Heart right ventricle (tissue), 16 donors: ENCODE results near the gene SLC25A53. TPM values are rescaled to one million over a fixed set of nuclear protein-coding genes. Genes with fewer than 3 reads are reported as not detected.

Source experiments
- ATAC-seq, 8 donors: fragments of 200-7000 bp; cut with Tn5 transposase; one replicate each; pipeline ENCODE4 v1.9.1; 2020; ENCODE audit warnings: mild to moderate bottlenecking in 8 of 8, moderate library complexity in 8 of 8, moderate number of reproducible peaks in 1 of 8
- DNase-seq, 2 donors: peaks; one replicate each; pipeline ENCODE4 v3.0.0-alpha.2; 2020
- H3K27ac ChIP-seq, 10 donors: fragments of 200-600 bp; sonication (generic) in 2 of 10; one replicate each; pipeline versions ENCODE4 v1.5.0 to v1.8.0; 2020 to 2022; ENCODE audit warnings: mild to moderate bottlenecking in 3 of 10
- H3K27me3 ChIP-seq, 7 donors: fragments of 200-600 bp; one replicate each; pipeline ENCODE4 v1.8.0; 2021 to 2022; ENCODE audit warnings: mild to moderate bottlenecking in 2 of 7
- H3K36me3 ChIP-seq, 9 donors: fragments of 200-600 bp; sonication (generic) in 1 of 9; one replicate each; pipeline versions ENCODE4 v1.5.0 to v1.8.0; 2020 to 2022; ENCODE audit warnings: mild to moderate bottlenecking in 2 of 9
- H3K4me1 ChIP-seq, 9 donors: fragments of 200-600 bp; sonication (generic) in 1 of 9; one replicate each; pipeline versions ENCODE4 v1.5.0 to v1.8.0; 2020 to 2022; ENCODE audit warnings: mild to moderate bottlenecking in 4 of 9
- H3K4me3 ChIP-seq, 10 donors: fragments of 200-600 bp; sonication (generic) in 2 of 10; one replicate each; pipeline versions ENCODE4 v1.5.0 to v1.8.0; 2020 to 2022; ENCODE audit warnings: mild to moderate bottlenecking in 7 of 10, moderate library complexity in 2 of 10
- H3K9me3 ChIP-seq, 11 donors: fragments of 200-600 bp in 10 of 11; sonication (generic) in 2 of 11; one replicate each; pipeline versions ENCODE4 v1.5.0 to v1.8.0; 2013 to 2022; ENCODE audit warnings: mild to moderate bottlenecking in 2 of 11, control low read depth in 1 of 11, moderate library complexity in 1 of 11
- WGBS, 2 donors: extraction: QIAGEN DNeasy Blood & Tissue Kit; methylation state at CpG; one replicate each; pipeline ENCODE4 v1.1.7; 2013; ENCODE audit warnings: inconsistent platforms in 1 of 2; 5-methylcytosine and 5-hydroxymethylcytosine counted together
- intact Hi-C, 10 donors: fragments of 100-400 bp; cut with DNase I; formaldehyde crosslinking; loops; one replicate each; pipeline versions ENCODE4 v1.11.1 to v1.14.2; 2022
- polyA plus RNA-seq, 2 donors: library from polyadenylated mRNA; stranded (reverse); fragments of 200-250 nt; gene quantifications; one replicate each; pipeline ENCODE4 v1.2.3, GENCODE V29; 2013
- total RNA-seq, 10 donors: library from RNA; stranded (reverse); fragmentation: NEBNext Ultra II Directional in 3 of 10; extraction: Animal tissue kit (Norgen Biotek cat#: 25700) in 3 of 10; gene quantifications; one replicate each; pipeline versions ENCODE4 v1.2.1 to v1.2.4, GENCODE V29; 2021 to 2023
- TF ChIP-seq, protein P1 (sequence below), 9 donors: fragments of 200-600 bp; sonication (generic) in 2 of 9; IDR thresholded peaks; one replicate each; pipeline versions ENCODE4 v1.5.0 to v1.8.0; 2021 to 2022; ENCODE audit warnings: antibody characterized with exemption in 9 of 9, mild to moderate bottlenecking in 5 of 9, moderate library complexity in 1 of 9
- donor health status: Arrhythmogenic right ventricular cardiomyopathy.
- donor health status: ischemic (EF 13 %, LVEDD 7.1; RV severe dilation, severe dysfunction).
- donor health status: healthy with polysubstance abuse.
- donor health status: DM: no; HTN: yes; CAD: no.
- donor health status: DM: no; HTN: no; CAD: no.
- donor health status: ischemic (EF 25% LVEDD 6.9; RV normal size, moderate dysfunction).
- donor health status: ischemic (EF 25% LVEDD 5.7; RV mildly dilated, moderate dysfunction).
- donor health status: healthy.
- donor health status: DM: yes; HTN: yes; CAD: no.
- donor health status: Ischemic cardiomyopathy.
- donor health status: ischemic (EF 35%, LVEDD 5.7; RV mildly dilated, moderate dysfunction).
- donor health status: nonischemic (EF 11% LVEDD 7.7; RV severe dilation, severe dysfunction).
- donor health status: DM: yes; HTN: yes; CAD: no.
- donor health status: PGD.
- donor health status: ischemic (EF 29% LVEDD 5.4; RV normal size, mild dysfunction).
- donor health status: nonischemic (EF 23%, LVEDD 6.1; RV moderate dilation, normal function).

SLC25A53 gene
- total and polyA plus RNA-seq, 12 donors = 4.2 to 15.6 (median 11.2) TPM

DNA sequence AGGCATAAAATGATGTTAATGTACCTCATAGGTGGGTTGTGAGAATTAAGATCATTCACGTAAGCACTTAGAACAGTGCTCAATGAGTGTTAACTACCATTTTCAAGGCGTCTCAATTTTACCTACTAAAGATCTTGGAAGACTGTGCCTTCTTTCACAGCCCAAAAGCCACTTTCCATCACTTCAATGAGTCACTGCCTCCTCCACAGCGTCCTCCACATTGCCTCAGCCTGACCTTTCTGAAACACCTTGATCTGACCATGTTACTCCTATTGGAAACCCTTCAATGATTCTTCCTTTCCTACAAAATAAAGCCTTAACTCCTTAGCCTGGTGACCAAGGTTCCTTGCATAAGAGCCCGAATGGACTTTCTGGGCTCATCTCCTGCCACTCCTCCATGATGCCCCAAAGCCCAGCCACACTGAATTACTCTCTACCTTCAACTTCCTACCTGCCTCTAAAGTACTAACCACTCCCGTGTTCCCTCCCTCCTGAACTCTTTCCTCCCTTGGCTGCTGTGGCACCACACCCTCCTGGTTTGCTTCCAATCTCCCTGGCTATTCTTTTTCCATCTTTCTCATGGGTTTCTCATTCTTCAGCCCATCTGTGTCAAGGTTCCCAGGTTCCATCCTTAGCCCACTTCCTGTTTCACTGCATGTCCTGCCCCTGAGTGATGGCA, 22.1 kb downstream of the SLC25A53 start:
- no peak overlapping the region for H3K4me3 ChIP-seq
- H3K4me1 ChIP-seq = peaks cover 0 to 10% (median 0%) of the 10 kb centered on the region in 9 donors
- H3K9me3 ChIP-seq = no peaks in the 10 kb centered on the region
- H3K36me3 ChIP-seq = peaks cover 0 to 14% (median 0%) of the 10 kb centered on the region in 9 donors
- TF ChIP-seq, protein P1, sequence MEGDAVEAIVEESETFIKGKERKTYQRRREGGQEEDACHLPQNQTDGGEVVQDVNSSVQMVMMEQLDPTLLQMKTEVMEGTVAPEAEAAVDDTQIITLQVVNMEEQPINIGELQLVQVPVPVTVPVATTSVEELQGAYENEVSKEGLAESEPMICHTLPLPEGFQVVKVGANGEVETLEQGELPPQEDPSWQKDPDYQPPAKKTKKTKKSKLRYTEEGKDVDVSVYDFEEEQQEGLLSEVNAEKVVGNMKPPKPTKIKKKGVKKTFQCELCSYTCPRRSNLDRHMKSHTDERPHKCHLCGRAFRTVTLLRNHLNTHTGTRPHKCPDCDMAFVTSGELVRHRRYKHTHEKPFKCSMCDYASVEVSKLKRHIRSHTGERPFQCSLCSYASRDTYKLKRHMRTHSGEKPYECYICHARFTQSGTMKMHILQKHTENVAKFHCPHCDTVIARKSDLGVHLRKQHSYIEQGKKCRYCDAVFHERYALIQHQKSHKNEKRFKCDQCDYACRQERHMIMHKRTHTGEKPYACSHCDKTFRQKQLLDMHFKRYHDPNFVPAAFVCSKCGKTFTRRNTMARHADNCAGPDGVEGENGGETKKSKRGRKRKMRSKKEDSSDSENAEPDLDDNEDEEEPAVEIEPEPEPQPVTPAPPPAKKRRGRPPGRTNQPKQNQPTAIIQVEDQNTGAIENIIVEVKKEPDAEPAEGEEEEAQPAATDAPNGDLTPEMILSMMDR (IDR thresholded peaks at IDR 0.05) = no peak
- WGBS, 2 donors = 91 to 96% methylated on average over 5 of the region's 5 CpGs
- intact Hi-C loops = loop anchor here in 6 of 10 donors (2.0 to 10.0 kb wide), 3 partner anchors 36 to 290 kb away; no protein-coding TSS in a partner anchor
- peaks cover 0 to 30% (median 0%) of the 10 kb centered on the region in 7 donors for H3K27me3 ChIP-seq
- ATAC-seq (no peak), DNase-seq (no peak)
- H3K27ac ChIP-seq = no peak overlapping the region

DNA sequence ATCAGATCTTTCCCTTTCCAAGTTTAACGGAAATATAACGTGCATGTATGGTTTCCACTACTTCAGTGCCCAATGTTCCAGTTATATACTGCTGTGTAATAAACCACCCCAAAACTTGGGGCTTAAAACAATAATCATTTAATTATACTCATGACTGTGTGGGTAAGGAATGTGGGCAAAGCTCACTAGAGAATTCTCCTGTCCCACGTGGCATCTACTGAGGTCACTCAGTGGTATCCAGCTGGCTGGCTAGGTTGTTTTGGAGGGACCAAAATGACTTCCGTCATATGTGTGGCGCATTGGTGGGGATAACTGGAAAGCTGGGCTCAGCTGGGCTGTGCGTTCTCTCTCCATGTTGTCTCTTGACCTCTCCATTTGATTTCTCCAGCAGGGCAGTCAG, 26.0 kb downstream of the SLC25A53 start:
- Histone ChIP-seq H3K36me3 (peaks cover 0 to 22% (median 0%) of the 10 kb centered on the region in 9 donors), H3K4me3 (no peak overlapping the region), H3K27me3 (peaks cover 0 to 35% (median 0%) of the 10 kb centered on the region in 7 donors), H3K27ac (no peak overlapping the region), H3K4me1 (peaks cover 0 to 5% (median 0%) of the 10 kb centered on the region in 9 donors), H3K9me3 (no peaks in the 10 kb centered on the region)
- intact Hi-C loops = loop anchor here in 5 of 10 donors (10.0 kb wide), 1 partner anchor 286 kb away; no protein-coding TSS in a partner anchor
- no peak for DNase-seq
- TF ChIP-seq, protein P1 (IDR thresholded peaks at IDR 0.05) = no peak
- no peak for ATAC-seq
- 85 to 92% methylated on average over 6 of the region's 6 CpGs for WGBS, 2 donors

DNA sequence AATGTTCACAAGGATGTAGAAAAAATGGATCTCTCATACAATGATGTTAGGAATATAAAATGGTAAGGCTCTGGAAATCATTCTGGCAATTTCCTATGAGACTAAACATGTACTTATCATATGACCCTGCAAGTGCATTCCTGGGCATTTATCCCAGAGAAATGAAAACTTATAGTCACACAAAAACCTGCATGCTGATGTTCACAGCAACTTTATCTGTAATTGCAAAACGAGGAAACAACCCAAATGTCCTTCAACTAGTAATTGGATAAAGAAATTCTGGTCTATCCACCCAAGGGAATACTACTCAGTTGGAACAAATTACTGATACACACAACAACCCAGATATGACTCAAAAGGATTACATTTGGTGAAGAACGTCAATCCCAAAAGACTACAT, 30.0 kb downstream of the SLC25A53 start:
- ATAC-seq (no peak), DNase-seq (no peak)
- no peak overlapping the region for H3K27ac ChIP-seq
- 49 to 59% methylated on average over 2 of the region's 2 CpGs for WGBS, 2 donors
- H3K9me3 ChIP-seq = no peaks in the 10 kb centered on the region
- H3K27me3 ChIP-seq = peaks cover 0 to 18% (median 0%) of the 10 kb centered on the region in 7 donors
- intact Hi-C loops = no loop called here
- no peak overlapping the region for H3K4me3 ChIP-seq
- peaks cover 0 to 26% (median 0%) of the 10 kb centered on the region in 9 donors for H3K36me3 ChIP-seq
- H3K4me1 ChIP-seq = peaks cover 0 to 3% (median 0%) of the 10 kb centered on the region in 9 donors
- TF ChIP-seq, protein P1 (IDR thresholded peaks at IDR 0.05) = no peak

DNA sequence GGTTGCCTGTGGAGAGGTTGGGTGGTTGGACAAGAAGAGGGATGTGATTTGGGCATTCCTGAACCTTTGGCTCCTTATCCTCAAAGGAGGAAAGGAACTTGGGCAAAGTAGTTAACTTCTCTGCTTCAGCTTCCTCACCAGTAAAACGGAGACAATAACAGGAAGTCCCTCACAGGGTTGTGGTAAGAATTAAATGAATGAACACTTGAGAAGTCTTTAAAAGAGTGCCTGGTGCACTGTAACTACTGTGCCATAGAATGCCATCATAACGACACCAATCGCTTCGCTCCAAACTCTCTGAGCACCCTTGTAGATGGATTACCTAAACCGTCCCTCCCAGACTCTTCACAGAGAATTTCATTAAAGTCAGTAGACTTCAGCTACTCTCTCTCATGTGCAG, 34.0 kb downstream of the SLC25A53 start:
- TF ChIP-seq, protein P1 (IDR thresholded peaks at IDR 0.05) = no peak
- H3K9me3 ChIP-seq = no peaks in the 10 kb centered on the region
- ATAC-seq = no peak
- H3K4me1 ChIP-seq = peaks cover 0 to 3% (median 0%) of the 10 kb centered on the region in 9 donors
- H3K4me3 ChIP-seq = no peak overlapping the region
- H3K27ac ChIP-seq = no peak overlapping the region
- H3K36me3 ChIP-seq = peaks cover 0 to 12% (median 0%) of the 10 kb centered on the region in 9 donors
- H3K27me3 ChIP-seq = peaks cover 0 to 13% (median 0%) of the 10 kb centered on the region in 7 donors
- intact Hi-C loops = no loop called here
- 72 to 74% methylated on average over 5 of the region's 5 CpGs for WGBS, 2 donors
- no peak for DNase-seq
